Measurements from ENCODE around the gene CCSER2. TPM values are rescaled to one million over a fixed set of nuclear protein-coding genes. Genes with fewer than 3 reads are reported as not detected.

The CCSER2 gene
- total RNA-seq, 2 donors from 2014 or later, result 29.8 to 38.8 TPM

GRCh38 chr10:84511709-84512285, 183.4 kb downstream of the CCSER2 start:
- Mint-ChIP-seq H3K36me3 (ENCODE audit: low read depth) (peaks cover 22% of the 10 kb centered on the region), H3K4me3 (no peak overlapping the region), H3K4me1 (peaks cover 12% of the 10 kb centered on the region), H3K9me3 (no peaks in the 10 kb centered on the region), H3K27me3 (ENCODE audit: insufficient read depth) (no peaks in the 10 kb centered on the region), H3K27ac (no peak overlapping the region)
- peaks cover 30% of the 10 kb centered on the region for H3K36me3 ChIP-seq (ENCODE audit: control insufficient read depth, insufficient read depth, low read length)
- no peak for DNase-seq
- no peaks in the 10 kb centered on the region for H3K4me1 ChIP-seq (ENCODE audit: control insufficient read depth, insufficient read depth, low read length)
- H3K27ac ChIP-seq (ENCODE audit: low read depth, low read length), result no peak overlapping the region
- no peak overlapping the region for H3K4me3 ChIP-seq (ENCODE audit: low read length)
- no peak for TF ChIP-seq CTCF (conservative IDR thresholded peaks at IDR 0.05)
- WGBS, 2 experiments (ENCODE audit: insufficient coverage in 1 of 2, insufficient read length in 1 of 2), result 93 to 100% methylated on average over 4 to 5 of the region's 5 CpGs
- no peak overlapping the region for H3K9ac ChIP-seq (ENCODE audit: extremely low read depth, low read length, poor library complexity, severe bottlenecking)
- no peaks in the 10 kb centered on the region for H3K9me3 ChIP-seq (ENCODE audit: control insufficient read depth, low read length)
- no peaks in the 10 kb centered on the region for H3K27me3 ChIP-seq (ENCODE audit: control insufficient read depth, insufficient read depth, low read length, poor library complexity, severe bottlenecking)

- no peak overlapping the region for H3K27ac Mint-ChIP-seq
- Histone ChIP-seq H3K27me3 (ENCODE audit: control insufficient read depth, insufficient read depth, low read length, poor library complexity, severe bottlenecking) (no peaks in the 10 kb centered on the region), H3K9ac (ENCODE audit: extremely low read depth, low read length, poor library complexity, severe bottlenecking) (no peak overlapping the region), H3K9me3 (ENCODE audit: control insufficient read depth, low read length) (no peaks in the 10 kb centered on the region), H3K27ac (ENCODE audit: low read depth, low read length) (no peak overlapping the region), H3K4me3 (ENCODE audit: low read length) (no peak overlapping the region), H3K4me1 (ENCODE audit: control insufficient read depth, insufficient read depth, low read length) (no peaks in the 10 kb centered on the region), H3K36me3 (ENCODE audit: control insufficient read depth, insufficient read depth, low read length) (peaks cover 33% of the 10 kb centered on the region)
- no peaks in the 10 kb centered on the region for H3K27me3 Mint-ChIP-seq (ENCODE audit: insufficient read depth)
- H3K36me3 Mint-ChIP-seq (ENCODE audit: low read depth), result peaks cover 22% of the 10 kb centered on the region
- H3K4me3 Mint-ChIP-seq, result no peak overlapping the region
- 88 to 100% methylated on average over 2 to 4 of the region's 4 CpGs for WGBS, 2 experiments (ENCODE audit: insufficient coverage in 1 of 2, insufficient read length in 1 of 2)
- no peak for DNase-seq
- peaks cover 11% of the 10 kb centered on the region for H3K4me1 Mint-ChIP-seq
- H3K9me3 Mint-ChIP-seq, result no peaks in the 10 kb centered on the region
- TF ChIP-seq CTCF (conservative IDR thresholded peaks at IDR 0.05), result no peak
Measured at GRCh38 chr10:84517554-84517953, 189.2 kb downstream of the CCSER2 start.

GRCh38 chr10:84519235-84519634, 190.8 kb downstream of the CCSER2 start:
- no peak for TF ChIP-seq CTCF (conservative IDR thresholded peaks at IDR 0.05)
- Histone ChIP-seq H3K36me3 (ENCODE audit: control insufficient read depth, insufficient read depth, low read length) (peaks cover 20% of the 10 kb centered on the region), H3K4me1 (ENCODE audit: control insufficient read depth, insufficient read depth, low read length) (no peaks in the 10 kb centered on the region), H3K27ac (ENCODE audit: low read depth, low read length) (no peak overlapping the region), H3K9me3 (ENCODE audit: control insufficient read depth, low read length) (no peaks in the 10 kb centered on the region), H3K27me3 (ENCODE audit: control insufficient read depth, insufficient read depth, low read length, poor library complexity, severe bottlenecking) (no peaks in the 10 kb centered on the region), H3K4me3 (ENCODE audit: low read length) (no peak overlapping the region), H3K9ac (ENCODE audit: extremely low read depth, low read length, poor library complexity, severe bottlenecking) (no peak overlapping the region)
- 94% methylated on average over 3 of the region's 3 CpGs; no CpG with 5 or more reads in 1 of the 2 experiments for WGBS, 2 experiments (ENCODE audit: insufficient coverage in 1 of 2, insufficient read length in 1 of 2)
- peaks cover 8% of the 10 kb centered on the region for H3K4me1 Mint-ChIP-seq
- DNase-seq, result no peak
- H3K9me3 Mint-ChIP-seq, result no peaks in the 10 kb centered on the region
- no peak overlapping the region for H3K4me3 Mint-ChIP-seq
- H3K27me3 Mint-ChIP-seq (ENCODE audit: insufficient read depth), result no peaks in the 10 kb centered on the region
- H3K36me3 Mint-ChIP-seq (ENCODE audit: low read depth), result peaks cover 13% of the 10 kb centered on the region
- H3K27ac Mint-ChIP-seq, result no peak overlapping the region
